ENCODE measurements around the gene DENND6B.

DNA sequence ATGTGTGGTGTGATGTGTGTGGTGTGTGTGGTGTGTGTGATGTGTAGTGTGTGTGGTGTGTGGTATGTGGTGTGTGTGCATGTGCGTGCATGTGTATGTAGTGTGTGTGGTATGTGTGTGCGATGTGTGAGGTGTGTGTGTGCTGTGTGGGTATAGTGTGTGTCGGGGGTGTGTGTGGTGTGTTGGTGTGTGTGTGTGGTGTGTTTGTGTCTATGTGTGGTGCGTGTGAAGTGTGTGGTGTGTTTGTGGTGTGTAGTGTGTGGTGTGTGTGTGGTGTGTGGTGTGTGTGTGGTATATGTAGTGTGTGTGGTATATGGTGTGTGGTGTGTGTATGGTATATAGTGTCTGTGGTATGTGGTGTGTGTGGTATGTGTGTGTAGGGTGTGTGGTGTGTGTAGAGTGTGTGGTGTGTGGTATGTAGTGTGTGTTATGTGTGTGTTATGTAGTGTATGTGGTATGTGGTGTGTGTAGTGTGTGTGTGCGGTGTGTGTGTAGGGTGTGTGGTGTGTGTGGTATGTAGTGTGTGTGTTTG, 11.3 kb upstream of the DENND6B start:
- TF ChIP-seq, protein P1, sequence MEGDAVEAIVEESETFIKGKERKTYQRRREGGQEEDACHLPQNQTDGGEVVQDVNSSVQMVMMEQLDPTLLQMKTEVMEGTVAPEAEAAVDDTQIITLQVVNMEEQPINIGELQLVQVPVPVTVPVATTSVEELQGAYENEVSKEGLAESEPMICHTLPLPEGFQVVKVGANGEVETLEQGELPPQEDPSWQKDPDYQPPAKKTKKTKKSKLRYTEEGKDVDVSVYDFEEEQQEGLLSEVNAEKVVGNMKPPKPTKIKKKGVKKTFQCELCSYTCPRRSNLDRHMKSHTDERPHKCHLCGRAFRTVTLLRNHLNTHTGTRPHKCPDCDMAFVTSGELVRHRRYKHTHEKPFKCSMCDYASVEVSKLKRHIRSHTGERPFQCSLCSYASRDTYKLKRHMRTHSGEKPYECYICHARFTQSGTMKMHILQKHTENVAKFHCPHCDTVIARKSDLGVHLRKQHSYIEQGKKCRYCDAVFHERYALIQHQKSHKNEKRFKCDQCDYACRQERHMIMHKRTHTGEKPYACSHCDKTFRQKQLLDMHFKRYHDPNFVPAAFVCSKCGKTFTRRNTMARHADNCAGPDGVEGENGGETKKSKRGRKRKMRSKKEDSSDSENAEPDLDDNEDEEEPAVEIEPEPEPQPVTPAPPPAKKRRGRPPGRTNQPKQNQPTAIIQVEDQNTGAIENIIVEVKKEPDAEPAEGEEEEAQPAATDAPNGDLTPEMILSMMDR (IDR thresholded peaks at IDR 0.05) = no peak
- TF ChIP-seq POLR2A (IDR thresholded peaks at IDR 0.05) = no peak
- no peak for TF ChIP-seq POLR2AphosphoS5 (IDR thresholded peaks at IDR 0.05)
